MCF 10A (cell line): Measurements from ENCODE around the gene ADAM23. TPM values are rescaled to one million over a fixed set of nuclear protein-coding genes. Genes with fewer than 3 reads are reported as not detected.
A peak's percentile ranks its signal among the peaks of the same experiment; 100 is the strongest.

Source experiments
- BruUV-seq: library from RNA; stranded (reverse); fragments of 400-500 nt; replicated peaks from 2 replicates; lab custom pipeline; 2021; lab: Mats Ljungman, UMichigan
- CTCF ChIA-PET: fragments of 300-600 bp; sonication (Branson Sonifier 250); formaldehyde crosslinking; extraction: SDS; loops from one replicate; lab custom pipeline; 2021; ENCODE audit warnings: antibody characterized with exemption, inconsistent platforms; lab: Yijun Ruan, JAX
- POLR2A ChIA-PET: fragments of 300-600, 350-650 bp; sonication (Branson Sonifier 250); formaldehyde crosslinking; extraction: SDS; loops from one replicate; lab custom pipeline; 2020; ENCODE audit warnings: antibody characterized with exemption, inconsistent platforms; lab: Yijun Ruan, JAX
- DNase-seq: peaks from one replicate; pipeline ENCODE4 v3.0.0-alpha.2; 2018; ENCODE audit not compliant: unreplicated experiment
- H3K27ac Mint-ChIP-seq: one replicate; pipeline ENCODE4 v1.8.0; 2022; ENCODE audit warnings: mild to moderate bottlenecking, low read depth, mixed read lengths; ENCODE audit not compliant: unreplicated experiment
- H3K27me3 Mint-ChIP-seq: one replicate; pipeline ENCODE4 v1.8.0; 2022; ENCODE audit warnings: mixed read lengths; ENCODE audit not compliant: insufficient read depth, unreplicated experiment
- H3K36me3 Mint-ChIP-seq: one replicate; pipeline ENCODE4 v1.8.0; 2022; ENCODE audit warnings: mild to moderate bottlenecking, moderate library complexity, mixed read lengths; ENCODE audit not compliant: insufficient read depth, unreplicated experiment
- H3K4me1 Mint-ChIP-seq: one replicate; pipeline ENCODE4 v1.8.0; 2022; ENCODE audit warnings: mixed read lengths; ENCODE audit not compliant: insufficient read depth, unreplicated experiment
- H3K4me3 Mint-ChIP-seq: one replicate; pipeline ENCODE4 v1.8.0; 2022; ENCODE audit warnings: mild to moderate bottlenecking, moderate library complexity, mixed read lengths; ENCODE audit not compliant: unreplicated experiment
- H3K9me3 Mint-ChIP-seq: one replicate; pipeline ENCODE4 v1.8.0; 2022; ENCODE audit warnings: mixed read lengths; ENCODE audit not compliant: unreplicated experiment
- intact Hi-C: fragments of 100-400 bp; cut with micrococcal nuclease; formaldehyde crosslinking; loops from 2 replicates; pipeline ENCODE4 v1.14.1; 2022
- total RNA-seq: library from RNA; stranded (reverse); gene quantifications from 2 replicates; pipeline ENCODE4 v1.2.3, GENCODE V29; 2022
- TF ChIP-seq, protein P1 (sequence below): fragments of 200-600 bp; IDR thresholded peaks from one replicate; pipeline ENCODE4 v1.8.0; 2022; ENCODE audit warnings: antibody characterized with exemption, mild to moderate bottlenecking; ENCODE audit not compliant: unreplicated experiment

The ADAM23 gene
- total RNA-seq, 1 experiment from 2014 or later, result 0.12 TPM

DNA sequence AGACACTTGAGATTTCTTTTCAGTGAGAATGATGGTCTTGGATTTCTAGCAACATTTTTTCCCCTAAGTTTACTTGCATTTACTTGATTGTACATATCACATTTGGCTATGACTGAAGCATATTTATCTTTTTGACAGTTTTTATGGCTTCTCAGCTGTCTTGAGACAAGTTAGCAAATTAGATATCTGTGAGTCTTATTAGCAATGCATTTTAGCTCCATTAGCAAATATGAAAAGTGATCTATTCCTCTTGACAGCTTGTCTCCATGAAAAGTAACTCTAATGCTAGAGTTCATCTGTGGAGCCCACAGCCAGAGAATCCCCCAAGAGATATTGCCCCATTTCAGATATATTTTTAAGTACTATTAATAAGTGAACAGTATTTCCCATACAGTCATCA, 126.9 kb downstream of the ADAM23 start:
- no peak for DNase-seq
- peaks cover 4% of the 10 kb centered on the region for H3K4me1 Mint-ChIP-seq
- CTCF ChIA-PET, result interaction anchor here (0.8 to 1.4 kb wide), 4 partner anchors 11 to 32 kb away, joined by 3 to 7 read pairs (median 4); no protein-coding TSS in a partner anchor
- no peak overlapping the region for H3K27ac Mint-ChIP-seq
- no peaks in the 10 kb centered on the region for H3K9me3 Mint-ChIP-seq
- POLR2A ChIA-PET, result interaction anchor here (1.0 to 1.4 kb wide), 2 partner anchors 9 to 18 kb away, joined by 3 to 4 read pairs; no protein-coding TSS in a partner anchor
- intact Hi-C loops, result no loop called here
- H3K36me3 Mint-ChIP-seq, result no peaks in the 10 kb centered on the region
- no peak overlapping the region for H3K4me3 Mint-ChIP-seq
- no TSS peak for BruUV-seq
- no peaks in the 10 kb centered on the region for H3K27me3 Mint-ChIP-seq
- TF ChIP-seq, protein P1, sequence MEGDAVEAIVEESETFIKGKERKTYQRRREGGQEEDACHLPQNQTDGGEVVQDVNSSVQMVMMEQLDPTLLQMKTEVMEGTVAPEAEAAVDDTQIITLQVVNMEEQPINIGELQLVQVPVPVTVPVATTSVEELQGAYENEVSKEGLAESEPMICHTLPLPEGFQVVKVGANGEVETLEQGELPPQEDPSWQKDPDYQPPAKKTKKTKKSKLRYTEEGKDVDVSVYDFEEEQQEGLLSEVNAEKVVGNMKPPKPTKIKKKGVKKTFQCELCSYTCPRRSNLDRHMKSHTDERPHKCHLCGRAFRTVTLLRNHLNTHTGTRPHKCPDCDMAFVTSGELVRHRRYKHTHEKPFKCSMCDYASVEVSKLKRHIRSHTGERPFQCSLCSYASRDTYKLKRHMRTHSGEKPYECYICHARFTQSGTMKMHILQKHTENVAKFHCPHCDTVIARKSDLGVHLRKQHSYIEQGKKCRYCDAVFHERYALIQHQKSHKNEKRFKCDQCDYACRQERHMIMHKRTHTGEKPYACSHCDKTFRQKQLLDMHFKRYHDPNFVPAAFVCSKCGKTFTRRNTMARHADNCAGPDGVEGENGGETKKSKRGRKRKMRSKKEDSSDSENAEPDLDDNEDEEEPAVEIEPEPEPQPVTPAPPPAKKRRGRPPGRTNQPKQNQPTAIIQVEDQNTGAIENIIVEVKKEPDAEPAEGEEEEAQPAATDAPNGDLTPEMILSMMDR, result no peak

DNA sequence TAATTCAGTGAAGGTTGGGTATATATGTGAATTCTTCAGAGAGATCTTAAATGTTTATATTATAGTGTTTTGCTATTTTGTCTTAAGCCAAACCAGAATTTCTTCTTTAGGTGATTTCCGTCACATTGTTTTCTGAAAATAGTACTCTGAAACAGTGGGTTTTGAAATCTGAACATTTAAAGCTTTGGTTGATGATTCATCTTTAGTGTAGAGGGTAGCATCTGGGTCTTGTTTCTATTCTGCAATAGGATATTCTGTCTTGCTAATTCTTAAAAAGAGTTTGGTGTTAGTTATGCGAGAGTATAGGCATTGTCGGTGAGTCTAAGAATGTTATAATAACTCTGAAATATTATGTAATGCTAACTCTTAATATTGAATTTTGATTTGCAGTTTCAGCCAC, 129.4 kb downstream of the ADAM23 start:
- no TSS peak for BruUV-seq
- H3K27ac Mint-ChIP-seq, result no peak overlapping the region
- no peaks in the 10 kb centered on the region for H3K9me3 Mint-ChIP-seq
- no peaks in the 10 kb centered on the region for H3K27me3 Mint-ChIP-seq
- ChIA-PET POLR2A (no interaction called here), CTCF (no interaction called here)
- no peaks in the 10 kb centered on the region for H3K36me3 Mint-ChIP-seq
- peaks cover 4% of the 10 kb centered on the region for H3K4me1 Mint-ChIP-seq
- DNase-seq, result no peak
- intact Hi-C loops, result no loop called here
- TF ChIP-seq, protein P1, result no peak
- H3K4me3 Mint-ChIP-seq, result no peak overlapping the region

DNA sequence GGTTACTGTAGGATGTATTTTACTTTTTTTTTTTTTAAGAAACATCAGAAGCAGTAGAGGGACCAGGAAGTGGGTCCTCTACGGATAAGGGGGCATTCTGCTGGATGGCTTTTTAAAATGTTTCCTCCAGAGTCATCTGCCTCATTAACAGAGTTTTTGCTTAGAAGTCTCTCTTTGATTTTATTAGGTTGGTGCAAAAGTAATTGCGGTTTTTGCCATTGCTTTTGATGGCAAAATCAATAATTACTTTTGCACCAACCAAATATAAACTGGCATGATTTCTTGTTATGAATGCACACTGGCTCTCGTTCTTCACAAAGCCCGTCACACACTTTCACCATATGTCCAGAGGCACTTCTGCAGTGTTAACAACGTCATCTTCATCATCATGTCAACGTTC, 130.5 kb downstream of the ADAM23 start:
- TF ChIP-seq, protein P1, result no peak
- ChIA-PET POLR2A (interaction anchor here (0.6 kb wide), 1 partner anchor 20 kb away, joined by 3 read pairs; no protein-coding TSS in a partner anchor), CTCF (interaction anchor here (0.7 to 1.3 kb wide), 2 partner anchors 16 to 213 kb away, joined by 3 to 4 read pairs; no protein-coding TSS in a partner anchor)
- intact Hi-C loops, result no loop called here
- Mint-ChIP-seq H3K27me3 (no peaks in the 10 kb centered on the region), H3K9me3 (peaks cover 4% of the 10 kb centered on the region), H3K4me3 (no peak overlapping the region), H3K36me3 (no peaks in the 10 kb centered on the region), H3K4me1 (peaks cover 4% of the 10 kb centered on the region), H3K27ac (no peak overlapping the region)
- no peak for DNase-seq
- no TSS peak for BruUV-seq

DNA sequence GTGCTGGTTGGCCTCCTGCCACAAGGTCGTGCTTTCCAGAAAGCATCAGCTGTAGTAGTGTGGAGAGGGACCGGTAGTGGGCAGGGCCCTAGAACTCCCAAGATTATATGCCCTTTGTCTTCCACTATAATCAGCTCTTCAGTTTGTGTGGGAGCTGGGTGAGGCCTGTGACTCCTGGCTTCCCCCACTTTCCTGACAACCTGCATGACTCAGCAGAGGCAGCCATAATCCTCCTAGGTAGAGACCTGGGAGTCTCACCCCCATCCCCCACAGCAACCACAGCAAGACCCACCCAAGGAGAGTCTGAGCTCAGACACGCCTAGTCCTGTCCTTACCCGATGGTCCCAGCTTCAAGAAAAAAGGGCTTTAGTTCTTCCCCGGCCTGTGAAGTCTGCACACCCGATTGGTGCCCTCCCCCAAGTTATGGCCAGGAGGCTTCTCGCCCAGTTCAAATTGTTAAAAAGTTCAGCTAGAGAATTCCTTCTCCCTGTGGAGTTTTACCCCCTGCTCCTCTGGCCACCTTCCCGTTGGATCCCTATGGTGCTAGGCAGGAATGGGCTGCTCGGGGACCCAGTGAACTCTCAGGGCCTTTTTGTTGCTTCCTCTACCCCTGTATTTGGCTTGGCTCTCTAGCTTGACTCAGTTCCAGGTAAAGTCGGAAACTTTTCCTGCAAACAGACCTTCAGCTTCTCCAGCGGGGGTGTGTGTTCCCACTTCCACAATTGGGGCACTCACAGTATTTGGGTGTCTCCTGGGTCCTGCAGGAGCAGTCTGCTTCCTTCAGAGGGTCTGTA, 141.2 kb downstream of the ADAM23 start:
- no peaks in the 10 kb centered on the region for H3K9me3 Mint-ChIP-seq
- TF ChIP-seq, protein P1, result no peak
- H3K27ac Mint-ChIP-seq, result no peak overlapping the region
- intact Hi-C loops, result no loop called here
- peak; percentile 24 for DNase-seq
- CTCF ChIA-PET, result interaction anchor here (0.7 to 2.0 kb wide), 4 partner anchors 25 to 452 kb away, joined by 3 to 13 read pairs (median 4); no protein-coding TSS in a partner anchor
- no TSS peak for BruUV-seq
- no peak overlapping the region for H3K4me3 Mint-ChIP-seq
- no peaks in the 10 kb centered on the region for H3K4me1 Mint-ChIP-seq
- POLR2A ChIA-PET, result no interaction called here
- peaks cover 11% of the 10 kb centered on the region for H3K36me3 Mint-ChIP-seq
- no peaks in the 10 kb centered on the region for H3K27me3 Mint-ChIP-seq
